Heart left ventricle (tissue), 16 donors: ENCODE measurements around the gene SPTBN4. TPM values are rescaled to one million over a fixed set of nuclear protein-coding genes. Genes with fewer than 3 reads are reported as not detected.

ENCODE experiments used
- ATAC-seq, 4 donors: fragments of 200-7000 bp; cut with Tn5 transposase; one replicate each; pipeline ENCODE4 v1.9.1; 2020 to 2022; ENCODE audit warnings: moderate library complexity in 4 of 4, mild to moderate bottlenecking in 3 of 4, moderate number of reproducible peaks in 1 of 4
- DNase-seq, 5 donors: peaks; one replicate each; pipeline ENCODE4 v3.0.0-alpha.2; 2020
- H3K27ac ChIP-seq, 12 donors: fragments of 200-600 bp; sonication (generic) in 4 of 12; one replicate each; pipeline versions ENCODE4 v1.5.0 to v1.8.0; 2016 to 2022; ENCODE audit warnings: mild to moderate bottlenecking in 2 of 12
- H3K27me3 ChIP-seq, 9 donors: fragments of 200-600 bp; sonication (generic) in 2 of 9; one replicate each; pipeline versions ENCODE4 v1.5.1 to v1.8.0; 2016 to 2022; ENCODE audit warnings: mild to moderate bottlenecking in 3 of 9
- H3K36me3 ChIP-seq, 9 donors: fragments of 200-600 bp; sonication (generic) in 2 of 9; one replicate each; pipeline versions ENCODE4 v1.5.0 to v1.8.0; 2018 to 2022; ENCODE audit warnings: mild to moderate bottlenecking in 2 of 9
- H3K4me1 ChIP-seq, 12 donors: fragments of 200-600 bp; sonication (generic) in 4 of 12; one replicate each; pipeline versions ENCODE4 v1.5.0 to v1.8.0; 2016 to 2022; ENCODE audit warnings: mild to moderate bottlenecking in 3 of 12
- H3K4me3 ChIP-seq, 12 donors: fragments of 200-600 bp; sonication (generic) in 4 of 12; one replicate each; pipeline versions ENCODE4 v1.5.0 to v1.8.0; 2017 to 2022; ENCODE audit warnings: mild to moderate bottlenecking in 9 of 12, moderate library complexity in 4 of 12
- H3K9me3 ChIP-seq, 12 donors: fragments of 200-600 bp; sonication (generic) in 4 of 12; one replicate each; pipeline versions ENCODE4 v1.5.0 to v1.8.0; 2016 to 2022; ENCODE audit warnings: mild to moderate bottlenecking in 1 of 12
- POLR2A ChIP-seq, 2 donors: fragments of 450-650 bp; IDR thresholded peaks; one replicate each; pipeline ENCODE4 v1.6.1; 2017; ENCODE audit warnings: antibody characterized with exemption in 2 of 2, mild to moderate bottlenecking in 2 of 2, moderate library complexity in 2 of 2
- WGBS, 4 donors: extraction: QIAGEN DNeasy Blood & Tissue Kit in 2 of 4; methylation state at CpG; one replicate each; pipeline versions ENCODE4 v1.1.5 to v1.1.7; 2013 to 2018; 5-methylcytosine and 5-hydroxymethylcytosine counted together
- intact Hi-C, 10 donors: fragments of 100-400 bp; cut with DNase I; formaldehyde crosslinking; loops; one replicate each; pipeline versions ENCODE4 v1.11.1 to v1.14.2; 2022
- polyA plus RNA-seq, 2 donors: library from polyadenylated mRNA; stranded (reverse); fragments of 200-250 nt; gene quantifications; one replicate each; pipeline ENCODE4 v1.2.3, GENCODE V29; 2013
- total RNA-seq, 9 donors: library from RNA; depleted of rRNA in 2 of 9; stranded (reverse); fragments of >200 nt in 2 of 9; fragmentation: NEBNext Ultra II Directional in 3 of 9; extraction: Animal tissue kit (Norgen Biotek cat#: 25700) in 3 of 9; gene quantifications; one replicate each; pipeline versions ENCODE4 v1.1.0 to v1.2.4, GENCODE V29; 2016 to 2023
- TF ChIP-seq, protein P1 (sequence below), 12 donors: fragments of 200-600 bp; sonication (generic) in 4 of 12; IDR thresholded peaks; one replicate each; pipeline versions ENCODE4 v1.5.0 to v1.8.0; 2018 to 2022; ENCODE audit warnings: antibody characterized with exemption in 12 of 12, mild to moderate bottlenecking in 5 of 12
- donor health status: ischemic (EF 13 %, LVEDD 7.1; RV severe dilation, severe dysfunction).
- donor health status: healthy with polysubstance abuse.
- donor health status: DM: no; HTN: yes; CAD: no.
- donor health status: DM: no; HTN: no; CAD: no.
- donor health status: ischemic (EF 25% LVEDD 6.9; RV normal size, moderate dysfunction).
- donor health status: ischemic (EF 25% LVEDD 5.7; RV mildly dilated, moderate dysfunction).
- donor health status: healthy.
- donor health status: DM: yes; HTN: yes; CAD: no.
- donor health status: ischemic (EF 35%, LVEDD 5.7; RV mildly dilated, moderate dysfunction).
- donor health status: nonischemic (EF 11% LVEDD 7.7; RV severe dilation, severe dysfunction).
- donor health status: DM: yes; HTN: yes; CAD: no.
- donor health status: PGD.
- donor health status: ischemic (EF 29% LVEDD 5.4; RV normal size, mild dysfunction).
- donor health status: nonischemic (EF 23%, LVEDD 6.1; RV moderate dilation, normal function).

The SPTBN4 gene
- total and polyA plus RNA-seq, 11 donors: 1.9 to 8.7 (median 4.2) TPM

DNA sequence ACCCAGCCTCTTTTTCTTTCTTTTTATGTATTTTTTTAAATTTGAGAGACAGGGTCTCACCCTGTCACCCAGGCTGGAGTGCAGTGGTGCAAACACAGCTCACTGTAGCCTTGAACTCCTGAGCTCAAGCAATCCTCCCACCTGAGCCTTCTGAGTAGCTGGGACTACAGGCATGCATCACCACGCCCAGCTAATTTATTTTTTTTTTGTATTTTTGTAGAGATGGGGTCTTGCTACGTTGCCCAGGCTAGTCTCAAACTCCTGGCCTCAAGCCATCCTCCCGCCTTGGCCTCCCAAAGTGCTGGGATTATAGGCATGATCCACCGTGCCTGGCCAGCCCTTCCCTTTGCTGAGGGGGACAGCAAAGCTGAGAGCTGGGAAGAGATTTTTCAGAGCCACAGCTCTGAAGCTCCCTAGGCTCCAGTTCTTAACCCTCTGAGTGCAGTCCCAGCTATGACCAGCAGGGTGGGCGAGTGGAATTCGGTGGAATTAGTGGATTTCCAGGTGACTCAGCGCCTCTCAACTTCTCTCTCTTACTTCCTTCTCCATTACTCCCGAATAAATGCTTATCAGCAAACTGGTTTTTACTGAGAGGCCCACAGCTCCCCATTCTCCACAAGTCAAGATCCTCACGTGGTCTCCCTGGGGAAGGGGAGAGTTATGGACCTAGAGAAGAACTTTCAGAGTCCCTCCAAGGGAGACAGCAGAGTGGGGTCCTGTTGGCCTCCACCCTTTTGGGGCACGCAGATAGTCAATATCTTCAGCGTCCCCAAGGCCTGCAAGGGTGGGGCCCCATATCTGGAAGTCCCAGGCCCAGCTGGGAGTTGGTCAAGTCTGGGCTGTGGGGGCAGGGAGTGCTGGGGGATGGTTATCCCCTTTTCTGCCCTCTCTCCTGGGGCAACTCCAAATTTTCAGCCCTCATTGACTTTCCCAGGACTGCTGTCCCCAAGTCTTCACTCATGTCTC, 2.5 kb upstream of the SPTBN4 start:
- peak overlapping the region; percentile 28 to 96 (median 86) for H3K27ac ChIP-seq
- peaks cover 0 to 58% (median 19%) of the 10 kb centered on the region in 12 donors for H3K4me1 ChIP-seq
- WGBS, 4 donors: 28 to 33% (median 31%) methylated on average over 11 of the region's 11 CpGs
- peak overlapping the region in 11 of 12 donors; percentile 50 to 85 (median 79) for H3K4me3 ChIP-seq
- intact Hi-C loops: loop anchor here in 6 of 10 donors (1.0 to 10.0 kb wide), 7 partner anchors 20 to 140 kb away; partner anchors contain the start of genes LTBP4 (in 3 of the 6), SERTAD1 (in 2 of the 6) and SERTAD3 (in 2 of the 6)
- TF ChIP-seq, protein P1, sequence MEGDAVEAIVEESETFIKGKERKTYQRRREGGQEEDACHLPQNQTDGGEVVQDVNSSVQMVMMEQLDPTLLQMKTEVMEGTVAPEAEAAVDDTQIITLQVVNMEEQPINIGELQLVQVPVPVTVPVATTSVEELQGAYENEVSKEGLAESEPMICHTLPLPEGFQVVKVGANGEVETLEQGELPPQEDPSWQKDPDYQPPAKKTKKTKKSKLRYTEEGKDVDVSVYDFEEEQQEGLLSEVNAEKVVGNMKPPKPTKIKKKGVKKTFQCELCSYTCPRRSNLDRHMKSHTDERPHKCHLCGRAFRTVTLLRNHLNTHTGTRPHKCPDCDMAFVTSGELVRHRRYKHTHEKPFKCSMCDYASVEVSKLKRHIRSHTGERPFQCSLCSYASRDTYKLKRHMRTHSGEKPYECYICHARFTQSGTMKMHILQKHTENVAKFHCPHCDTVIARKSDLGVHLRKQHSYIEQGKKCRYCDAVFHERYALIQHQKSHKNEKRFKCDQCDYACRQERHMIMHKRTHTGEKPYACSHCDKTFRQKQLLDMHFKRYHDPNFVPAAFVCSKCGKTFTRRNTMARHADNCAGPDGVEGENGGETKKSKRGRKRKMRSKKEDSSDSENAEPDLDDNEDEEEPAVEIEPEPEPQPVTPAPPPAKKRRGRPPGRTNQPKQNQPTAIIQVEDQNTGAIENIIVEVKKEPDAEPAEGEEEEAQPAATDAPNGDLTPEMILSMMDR (IDR thresholded peaks at IDR 0.05): peak; percentile 70 to 89 (median 84)
- TF ChIP-seq POLR2A (IDR thresholded peaks at IDR 0.05): no peak
- H3K9me3 ChIP-seq: no peaks in the 10 kb centered on the region
- H3K27me3 ChIP-seq: peaks cover 0 to 12% (median 0%) of the 10 kb centered on the region in 9 donors
- peak; percentile 77 to 85 (median 82) for DNase-seq
- peaks cover 0 to 6% (median 0%) of the 10 kb centered on the region in 9 donors for H3K36me3 ChIP-seq
- peak in 2 of 4 donors; percentile 8 to 21 for ATAC-seq

- intact Hi-C loops: loop anchor here in 6 of 10 donors (1.0 to 10.0 kb wide), 7 partner anchors 21 to 140 kb away; partner anchors contain the start of genes LTBP4 (in 3 of the 6), SERTAD1 (in 2 of the 6) and SERTAD3 (in 2 of the 6)
- 13 to 17% (median 15%) methylated on average over 10 to 11 of the region's 11 CpGs for WGBS, 4 donors
- no peak for DNase-seq
Measured at GRCh38 chr19:40465025-40465556, 1.7 kb upstream of the SPTBN4 start.

GRCh38 chr19:40465557-40466218, 1.1 kb upstream of the SPTBN4 start, which contains the start of gene BLVRB:
Gene BLVRB, minus strand, starts transcription at chr19:40465745. Its CDS starts 57 bp downstream, at chr19:40465688.
- peak within 1 kb of the TSS; percentile 28 to 96 (median 86) for H3K27ac ChIP-seq
- H3K9me3 ChIP-seq: no peaks in the 10 kb centered on the region
- no peaks in the 10 kb centered on the region for H3K36me3 ChIP-seq
- ATAC-seq (peak; percentile 96 to 97 (median 97)), DNase-seq (peak; percentile 99 to 100 (median 99))
- peak; percentile 28 to 90 for TF ChIP-seq POLR2A (IDR thresholded peaks at IDR 0.05)
- TF ChIP-seq, protein P1 (IDR thresholded peaks at IDR 0.05): no peak
- intact Hi-C loops: loop anchor here in 6 of 10 donors (1.0 to 10.0 kb wide), 7 partner anchors 21 to 139 kb away; partner anchors contain the start of genes LTBP4 (in 3 of the 6), SERTAD1 (in 2 of the 6) and SERTAD3 (in 2 of the 6)
- peaks cover 0 to 12% (median 0%) of the 10 kb centered on the region in 9 donors for H3K27me3 ChIP-seq
- 0 to 1% (median 0%) methylated on average over 26 to 54 of the region's 54 CpGs for WGBS, 4 donors
- H3K4me3 ChIP-seq: peak within 1 kb of the TSS; percentile 50 to 85 (median 78)
- peaks cover 0 to 55% (median 19%) of the 10 kb centered on the region in 12 donors for H3K4me1 ChIP-seq

More at GRCh38 chr19:40465025-40465556, 1.7 kb upstream of the SPTBN4 start:
- Histone ChIP-seq H3K27ac (peak overlapping the region; percentile 28 to 96 (median 86)), H3K36me3 (peaks cover 0 to 4% (median 0%) of the 10 kb centered on the region in 9 donors), H3K4me3 (peak overlapping the region; percentile 50 to 85 (median 78)), H3K4me1 (peaks cover 0 to 58% (median 19%) of the 10 kb centered on the region in 12 donors), H3K9me3 (no peaks in the 10 kb centered on the region), H3K27me3 (peaks cover 0 to 12% (median 0%) of the 10 kb centered on the region in 9 donors)
- ATAC-seq: peak; percentile 0 to 26 (median 2)
- TF ChIP-seq POLR2A (IDR thresholded peaks at IDR 0.05): no peak
- TF ChIP-seq, protein P1 (IDR thresholded peaks at IDR 0.05): no peak
